ENCODE measurements around the gene MAPKBP1. TPM values are rescaled to one million over a fixed set of nuclear protein-coding genes. Genes with fewer than 3 reads are reported as not detected.
"Not testable (repeated sequence)": the region's sequence is repeated elsewhere in the genome, so short reads cannot be mapped to it uniquely, and the experiment has no call there.

The MAPKBP1 gene
- total RNA-seq (2014; rRNA removed; shearing (Covaris generic)), result 19.5 and 20.6 TPM in 2 replicates
- 11.0 and 13.9 TPM in 2 replicates for polyA plus RNA-seq (2015; cell fraction: cytosol; rRNA removed)
- 73.8 and 77.9 TPM in 2 replicates for polyA plus RNA-seq (2015; cell fraction: nucleus; rRNA removed)

GRCh38 chr15:41774062-41774881, at the start of gene MAPKBP1:
Gene MAPKBP1, plus strand, starts transcription at chr15:41774484. Its CDS starts 792 bp downstream, at chr15:41775276.
- peak; percentile 99 for DNase-seq (ENCODE audit: low read depth)

GRCh38 chr15:41727143-41727542, 47.1 kb upstream of the MAPKBP1 start:
- no peak for DNase-seq (ENCODE audit: low read depth)

- not testable (repeated sequence) for DNase-seq (ENCODE audit: low read depth)
Measured at GRCh38 chr15:41728061-41728460, 46.2 kb upstream of the MAPKBP1 start.

- no peak for DNase-seq (ENCODE audit: low read depth)
Measured at GRCh38 chr15:41730543-41730942, 43.7 kb upstream of the MAPKBP1 start.

- DNase-seq (ENCODE audit: low read depth), result no peak
Measured at GRCh38 chr15:41732483-41732882, 41.8 kb upstream of the MAPKBP1 start.

- no peak for DNase-seq (ENCODE audit: low read depth)
Measured at GRCh38 chr15:41734079-41734478, 40.2 kb upstream of the MAPKBP1 start.

GRCh38 chr15:41735046-41735445, 39.2 kb upstream of the MAPKBP1 start:
- DNase-seq (ENCODE audit: low read depth), result no peak

GRCh38 chr15:41735492-41735891, 38.8 kb upstream of the MAPKBP1 start:
- not testable (repeated sequence) for DNase-seq (ENCODE audit: low read depth)

GRCh38 chr15:41746802-41747201, 27.5 kb upstream of the MAPKBP1 start:
- DNase-seq (ENCODE audit: low read depth), result no peak

GRCh38 chr15:41756198-41756597, 18.1 kb upstream of the MAPKBP1 start:
- no peak for DNase-seq (ENCODE audit: low read depth)

GRCh38 chr15:41772720-41773331, 1.5 kb upstream of the MAPKBP1 start:
- peak; percentile 82 for DNase-seq (ENCODE audit: low read depth)

- no peak for DNase-seq (ENCODE audit: low read depth)
Measured at GRCh38 chr15:41773332-41773728, 954 bp upstream of the MAPKBP1 start.

- no peak for DNase-seq (ENCODE audit: low read depth)
Measured at GRCh38 chr15:41773729-41774061, 589 bp upstream of the MAPKBP1 start.

- DNase-seq (ENCODE audit: low read depth), result no peak
Measured at GRCh38 chr15:41774882-41775417, 666 bp downstream of the MAPKBP1 start.

- DNase-seq (ENCODE audit: low read depth), result no peak
Measured at GRCh38 chr15:41775651-41776050, 1.4 kb downstream of the MAPKBP1 start.

GRCh38 chr15:41777421-41777973, 3.2 kb downstream of the MAPKBP1 start:
- DNase-seq (ENCODE audit: low read depth), result peak; percentile 70

- DNase-seq (ENCODE audit: low read depth), result peak; percentile 34
Measured at GRCh38 chr15:41778521-41778920, 4.2 kb downstream of the MAPKBP1 start.

GRCh38 chr15:41779662-41780157, 5.4 kb downstream of the MAPKBP1 start:
- DNase-seq (ENCODE audit: low read depth), result no peak

GRCh38 chr15:41780266-41780665, 6.0 kb downstream of the MAPKBP1 start:
- DNase-seq (ENCODE audit: low read depth), result no peak

GRCh38 chr15:41780727-41781126, 6.4 kb downstream of the MAPKBP1 start:
- no peak for DNase-seq (ENCODE audit: low read depth)

GRCh38 chr15:41782371-41783282, 8.3 kb downstream of the MAPKBP1 start:
- DNase-seq (ENCODE audit: low read depth), result no peak

All from HT1080 (cell line).